SK-N-MC (cell line): ENCODE data around the gene POLR3E.

ENCODE experiments used
- DNase-seq: peaks from one replicate; pipeline ENCODE4 v3.0.0-alpha.2; 2011; ENCODE audit warnings: low read depth, low spot score
- H3K27ac ChIP-seq: fragments of 200-600 bp; sonication (generic); 2 replicates; pipeline ENCODE4 v1.5.1; 2016; ENCODE audit warnings: mixed run types
- H3K36me3 ChIP-seq: fragments of 200-600 bp; sonication (generic); 2 replicates; pipeline ENCODE4 v1.6.1; 2017; ENCODE audit warnings: antibody characterized with exemption, low read length, mixed read lengths; ENCODE audit not compliant: insufficient read depth
- H3K4me3 ChIP-seq: fragments of 200-600 bp; sonication (generic); 2 replicates; pipeline ENCODE4 v1.5.1; 2016
- H3K9ac ChIP-seq: fragments of 200-600 bp; sonication (generic); 2 replicates; pipeline ENCODE4 v1.8.0; 2017; ENCODE audit warnings: mixed run types, mixed read lengths; ENCODE audit not compliant: insufficient read length
- H3K9me3 ChIP-seq: fragments of 200-600 bp; sonication (generic); 2 replicates; pipeline ENCODE4 v1.6.1; 2017; ENCODE audit warnings: low read depth, mild to moderate bottlenecking, antibody characterized with exemption, low read length, moderate library complexity, mixed read lengths
- EZH2 ChIP-seq: fragments of 200-600 bp; sonication (generic); IDR thresholded peaks from one replicate; pipeline ENCODE4 v1.6.1; 2017; ENCODE audit warnings: antibody characterized with exemption
- FOXP2 ChIP-seq: optimal IDR thresholded peaks from 2 replicates; pipeline ENCODE3; 2011; ENCODE audit warnings: mild to moderate bottlenecking, moderate library complexity; ENCODE audit not compliant: insufficient read depth; ENCODE audit errors: extremely low read length, control extremely low read depth
- POLR2AphosphoS5 ChIP-seq: IDR thresholded peaks from 2 replicates; pipeline ENCODE4 v1.6.1; 2012; ENCODE audit warnings: mild to moderate bottlenecking, low read depth, low read length, borderline replicate concordance

Gene POLR3E

DNA sequence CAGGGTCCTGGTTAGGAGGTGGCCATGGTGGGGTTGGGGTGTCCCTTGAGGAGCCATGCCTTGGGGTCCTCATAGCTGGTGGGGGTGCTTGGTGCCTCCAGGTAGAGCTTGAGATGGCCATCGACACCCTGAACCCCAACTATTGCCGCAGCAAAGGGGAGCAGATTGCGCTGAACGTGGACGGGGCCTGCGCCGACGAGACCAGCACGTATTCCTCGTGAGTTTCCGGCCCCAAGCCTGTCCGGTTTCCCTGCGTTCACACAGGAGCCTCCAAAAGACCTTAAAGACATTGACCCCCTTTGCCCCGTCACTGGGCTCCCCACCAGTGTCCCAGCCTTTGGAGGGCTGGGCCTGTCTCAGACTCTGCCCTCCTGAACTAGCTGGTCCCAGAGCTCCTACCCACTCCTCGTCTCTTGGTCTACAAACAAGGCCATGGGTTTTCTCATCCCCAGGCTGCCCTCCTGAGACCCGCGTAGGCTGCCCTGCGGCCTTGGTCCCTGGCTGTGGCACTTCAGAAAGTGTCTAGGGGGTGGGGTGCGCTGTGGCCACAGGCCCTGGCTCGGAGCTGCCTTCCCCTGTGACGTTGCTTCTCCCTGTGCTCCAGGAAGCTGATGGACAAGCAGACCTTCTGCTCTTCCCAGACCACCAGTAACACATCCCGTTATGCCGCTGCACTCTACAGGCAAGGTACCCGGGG lies 11.8 kb downstream of the POLR3E start:
- peaks cover 78% of the 10 kb centered on the region; the same call in 1 of the 2 replicates for H3K36me3 ChIP-seq

DNA sequence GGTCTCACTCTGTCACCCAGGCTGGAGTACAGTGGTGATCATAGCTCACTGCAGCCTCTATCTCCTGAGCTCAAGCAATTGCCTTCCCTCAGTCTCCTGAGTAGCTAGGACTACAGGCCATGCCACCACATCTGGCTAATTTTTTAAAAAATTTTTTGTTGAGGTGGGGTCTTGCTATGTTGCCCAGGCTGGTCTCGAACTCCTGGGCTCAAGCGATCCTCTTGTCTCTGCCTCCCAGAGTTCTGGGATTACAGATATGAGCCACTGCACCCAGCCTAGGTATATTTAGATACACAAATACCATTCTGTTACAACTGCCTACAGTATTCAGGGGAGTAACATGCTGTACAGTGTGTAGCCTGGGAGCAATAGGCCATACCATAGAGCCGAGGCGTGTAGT lies 14.3 kb downstream of the POLR3E start:
- H3K36me3 ChIP-seq = peaks cover 74% of the 10 kb centered on the region
- no peaks in the 10 kb centered on the region for H3K9me3 ChIP-seq
- no peak overlapping the region for H3K4me3 ChIP-seq
- no peak overlapping the region for H3K27ac ChIP-seq
- H3K9ac ChIP-seq = no peak overlapping the region
- no peak for DNase-seq
- no peak for TF ChIP-seq FOXP2

More for the DNA sequence above, 11.8 kb downstream of the POLR3E start:
- Histone ChIP-seq H3K27ac (no peak overlapping the region), H3K4me3 (no peak overlapping the region), H3K9ac (no peak overlapping the region), H3K9me3 (no peaks in the 10 kb centered on the region)
- no peak for TF ChIP-seq POLR2AphosphoS5
- no peak for TF ChIP-seq EZH2
- TF ChIP-seq FOXP2 = no peak
- DNase-seq = no peak

DNA sequence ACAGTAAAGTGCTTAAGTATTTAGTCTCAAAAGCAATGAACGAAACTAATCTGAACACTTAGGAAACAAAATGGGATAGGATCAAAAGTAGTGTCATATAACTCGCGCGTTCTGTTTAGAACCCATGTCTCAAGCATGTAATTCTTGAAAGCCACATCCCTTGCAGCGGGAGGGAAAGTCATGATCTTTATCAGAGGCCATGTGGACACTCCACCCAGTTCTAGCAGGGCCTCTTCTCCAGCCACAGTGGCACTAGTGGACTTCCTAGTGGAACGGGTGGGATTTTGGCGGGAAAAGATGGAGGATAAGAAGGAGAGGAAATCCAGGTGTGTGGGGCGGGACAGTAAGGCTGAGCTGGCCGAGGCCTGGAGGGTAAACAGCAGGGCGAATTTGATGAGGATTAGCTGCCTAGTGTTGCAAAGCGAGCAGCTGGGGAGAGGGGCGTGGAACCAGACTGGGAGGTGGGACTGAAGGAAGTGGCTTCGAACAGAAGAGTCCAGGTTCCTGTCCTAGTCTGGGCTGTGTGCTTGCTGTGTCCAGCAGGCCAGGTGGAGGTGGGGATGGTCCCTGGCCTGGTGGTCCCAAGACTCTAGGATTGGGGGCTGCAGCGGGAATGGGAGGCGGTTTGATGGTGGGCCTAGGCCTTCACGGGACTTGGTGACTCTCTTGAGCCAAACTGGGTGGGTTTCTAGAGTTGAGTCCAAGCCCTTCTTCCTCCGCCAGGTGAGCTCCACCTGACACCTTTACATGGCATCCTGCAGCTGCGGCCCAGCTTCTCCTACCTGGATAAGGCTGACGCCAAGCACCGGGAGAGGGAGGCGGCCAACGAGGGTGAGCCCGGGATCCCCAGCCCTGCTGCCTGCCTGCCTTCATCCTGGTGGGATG lies 15.9 kb downstream of the POLR3E start:
- Histone ChIP-seq H3K36me3 (peaks cover 71% of the 10 kb centered on the region), H3K4me3 (no peak overlapping the region), H3K9me3 (no peaks in the 10 kb centered on the region), H3K27ac (no peak overlapping the region), H3K9ac (no peak overlapping the region)
- no peak for DNase-seq
- TF ChIP-seq POLR2AphosphoS5 (no peak), FOXP2 (no peak), EZH2 (no peak)

DNA sequence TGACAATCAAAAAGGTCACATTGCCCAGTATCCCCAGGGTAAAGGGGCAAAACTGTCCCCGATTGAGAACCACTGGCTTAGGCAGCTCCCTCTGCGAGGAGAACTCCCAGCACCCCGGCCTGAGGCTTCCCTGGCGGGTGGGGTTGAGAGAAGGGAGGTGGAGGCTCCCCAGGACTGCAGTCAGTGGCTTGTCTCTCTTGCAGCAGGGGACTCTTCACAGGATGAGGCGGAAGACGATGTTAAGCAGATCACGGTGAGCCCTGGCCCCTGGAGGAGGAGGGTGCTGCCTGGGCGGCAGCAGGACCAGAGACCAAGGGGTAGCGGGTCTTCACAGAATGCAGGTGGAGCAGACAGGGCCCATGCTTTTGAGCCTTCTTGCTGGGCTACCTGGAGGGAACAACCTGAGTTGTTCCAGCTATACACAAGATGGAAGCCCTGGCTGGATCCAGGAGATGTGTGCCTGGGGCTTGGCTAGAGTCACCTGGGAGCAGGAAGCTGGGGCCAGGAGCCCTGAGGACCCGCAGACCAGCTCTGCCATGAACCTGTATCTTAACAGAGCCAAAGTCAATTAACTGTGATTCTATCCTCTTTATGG lies 16.8 kb downstream of the POLR3E start:
- no peak overlapping the region for H3K4me3 ChIP-seq
- H3K27ac ChIP-seq = no peak overlapping the region
- DNase-seq = no peak
- H3K9ac ChIP-seq = no peak overlapping the region
- no peaks in the 10 kb centered on the region for H3K9me3 ChIP-seq
- peaks cover 70% of the 10 kb centered on the region for H3K36me3 ChIP-seq
- TF ChIP-seq POLR2AphosphoS5 (no peak), EZH2 (no peak), FOXP2 (no peak)

DNA sequence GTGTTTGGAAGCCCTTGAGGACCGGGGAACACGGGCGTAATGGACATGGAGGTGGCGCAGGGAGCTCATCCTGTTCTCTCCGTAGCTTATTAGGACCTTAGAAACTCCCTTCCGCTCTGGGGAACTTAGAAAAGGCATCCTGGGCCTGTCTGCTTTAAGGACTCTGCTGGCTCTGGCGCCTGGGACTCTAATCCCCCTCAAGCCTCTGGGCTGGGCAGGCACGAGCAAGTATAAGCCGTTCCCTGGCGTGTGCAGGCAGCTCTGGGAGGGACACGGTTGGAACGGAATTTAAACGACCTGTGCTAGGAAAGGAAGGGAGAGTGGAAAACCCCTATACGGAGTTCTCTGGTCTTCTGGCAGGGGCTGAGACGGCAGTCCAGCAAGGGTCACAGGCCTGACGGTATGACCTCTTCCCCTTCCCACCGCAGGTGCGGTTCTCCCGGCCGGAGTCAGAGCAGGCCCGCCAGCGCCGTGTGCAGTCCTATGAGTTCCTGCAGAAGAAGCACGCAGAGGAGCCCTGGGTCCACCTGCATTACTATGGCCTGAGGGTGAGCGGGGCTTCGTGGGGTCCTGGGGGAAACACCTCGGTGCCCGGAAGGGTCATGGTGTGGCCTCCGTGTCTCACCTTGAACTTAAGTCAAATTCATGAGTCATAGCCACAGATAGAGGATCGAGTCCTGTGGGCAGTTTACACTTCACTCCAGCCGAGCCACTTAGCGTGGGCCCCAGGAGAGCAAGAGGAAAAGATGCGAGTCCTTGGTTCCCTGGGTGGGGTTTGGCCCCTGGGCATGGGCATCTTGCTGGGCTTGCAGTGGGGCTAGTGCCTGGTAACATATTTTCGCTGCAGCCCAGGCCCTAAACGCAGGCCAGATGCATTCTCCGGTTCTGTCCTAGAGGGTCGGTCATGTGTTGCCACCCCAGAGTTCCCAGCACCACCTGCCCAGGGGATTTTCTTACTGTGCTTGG lies 17.7 kb downstream of the POLR3E start:
- Histone ChIP-seq H3K36me3 (peaks cover 63% of the 10 kb centered on the region), H3K27ac (no peak overlapping the region), H3K4me3 (no peak overlapping the region), H3K9me3 (no peaks in the 10 kb centered on the region), H3K9ac (no peak overlapping the region)
- DNase-seq = no peak
- TF ChIP-seq EZH2 (no peak), FOXP2 (no peak), POLR2AphosphoS5 (no peak)

DNA sequence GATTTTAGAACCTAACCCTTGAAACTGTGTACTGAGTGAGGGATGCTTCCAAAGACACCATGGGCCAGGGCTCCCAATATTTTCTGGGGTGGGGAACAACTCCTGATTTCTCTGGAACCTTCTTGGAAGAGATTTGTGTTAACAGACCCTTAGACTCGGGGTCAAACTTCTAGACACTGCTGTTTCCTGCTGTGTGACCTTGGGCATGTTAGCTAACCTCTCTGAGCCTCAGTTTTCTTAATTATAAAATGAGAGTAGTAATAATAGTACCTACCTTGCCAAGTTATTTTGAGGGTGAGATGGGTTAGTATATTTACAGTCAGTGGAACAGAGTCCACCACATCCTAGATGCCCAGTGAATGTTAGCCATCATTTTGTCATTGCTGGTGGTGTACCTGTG lies 18.8 kb downstream of the POLR3E start:
- Histone ChIP-seq H3K36me3 (peaks cover 69% of the 10 kb centered on the region), H3K9ac (no peak overlapping the region), H3K27ac (no peak overlapping the region), H3K4me3 (no peak overlapping the region), H3K9me3 (no peaks in the 10 kb centered on the region)
- no peak for TF ChIP-seq EZH2
- DNase-seq = no peak

DNA sequence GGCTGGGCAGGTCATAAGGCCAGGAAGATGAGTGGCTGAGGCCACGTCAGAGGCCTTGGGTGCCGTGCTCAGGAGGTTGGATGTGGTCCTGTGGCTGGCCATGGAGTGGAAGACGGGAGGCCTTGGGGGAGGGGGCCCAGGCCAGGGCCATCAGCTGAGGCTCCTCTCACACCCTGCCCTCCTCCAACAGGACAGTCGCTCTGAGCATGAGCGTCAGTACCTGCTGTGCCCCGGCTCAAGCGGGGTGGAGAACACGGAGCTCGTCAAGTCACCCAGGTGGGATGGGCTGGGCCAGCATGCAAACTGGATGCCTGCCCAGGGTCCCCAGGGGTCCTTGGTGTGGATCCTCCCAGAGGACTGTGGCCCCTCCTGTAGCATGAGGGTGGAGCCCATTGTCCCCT lies 19.2 kb downstream of the POLR3E start:
- H3K9ac ChIP-seq = no peak overlapping the region
- H3K27ac ChIP-seq = no peak overlapping the region
- H3K36me3 ChIP-seq = peaks cover 72% of the 10 kb centered on the region
- no peaks in the 10 kb centered on the region for H3K9me3 ChIP-seq
- no peak overlapping the region for H3K4me3 ChIP-seq
- TF ChIP-seq EZH2 (no peak), FOXP2 (no peak), POLR2AphosphoS5 (no peak)
- no peak for DNase-seq
